ENCODE measurements around the gene KIF24.
A peak's percentile ranks its signal among the peaks of the same experiment; 100 is the strongest.
"Not testable (repeated sequence)": the region's sequence is repeated elsewhere in the genome, so short reads cannot be mapped to it uniquely, and the experiment has no call there.

Gene KIF24

GRCh38 chr9:34318163-34318790 is 10.8 kb downstream of the KIF24 start:
- no peaks in the 10 kb centered on the region for H3K27me3 ChIP-seq (replicated peaks; ENCODE audit: control insufficient read depth, insufficient read depth, low read length)
- H3K4me3 ChIP-seq (ENCODE audit: low read length), result no peak overlapping the region
- DNase-seq (ENCODE audit: low read depth), result no peak
- H3K4me1 ChIP-seq (ENCODE audit: control insufficient read depth, insufficient read depth, low read length), result peaks cover 5% of the 10 kb centered on the region
- no peaks in the 10 kb centered on the region for H3K36me3 ChIP-seq (ENCODE audit: control insufficient read depth, insufficient read depth, low read length, severe bottlenecking)
- H3K9me3 ChIP-seq (ENCODE audit: control insufficient read depth, low read length), result no peaks in the 10 kb centered on the region
- H3K9ac ChIP-seq (ENCODE audit: low read length), result no peak overlapping the region

DNA sequence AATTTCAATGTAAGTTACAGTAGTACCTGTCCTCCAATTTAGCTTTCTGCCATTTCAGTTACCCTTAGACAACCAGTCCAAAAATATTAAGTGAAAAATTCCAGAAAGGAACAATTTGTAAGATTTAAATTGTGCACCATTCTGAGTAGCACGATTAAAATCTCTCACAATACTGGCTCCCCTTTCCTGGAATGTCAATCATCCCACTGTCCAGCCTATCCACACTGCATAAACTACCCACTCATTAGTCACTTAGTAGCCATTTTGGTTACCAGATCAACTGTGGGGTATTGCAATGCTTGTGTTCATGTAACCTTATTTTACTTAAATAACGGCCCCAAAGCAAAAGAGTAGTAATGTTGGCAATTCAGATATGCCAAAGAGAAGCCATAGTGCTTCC is 11.6 kb downstream of the KIF24 start:
- Histone ChIP-seq H3K4me3 (ENCODE audit: low read length) (no peak overlapping the region), H3K4me1 (ENCODE audit: control insufficient read depth, insufficient read depth, low read length) (no peaks in the 10 kb centered on the region), H3K27me3 (replicated peaks; ENCODE audit: control insufficient read depth, insufficient read depth, low read length) (no peaks in the 10 kb centered on the region), H3K9ac (ENCODE audit: low read length) (no peak overlapping the region), H3K36me3 (ENCODE audit: control insufficient read depth, insufficient read depth, low read length, severe bottlenecking) (no peaks in the 10 kb centered on the region), H3K9me3 (ENCODE audit: control insufficient read depth, low read length) (no peaks in the 10 kb centered on the region)
- no peak for DNase-seq (ENCODE audit: low read depth)

GRCh38 chr9:34311499-34312185 is 17.4 kb downstream of the KIF24 start:
- H3K9ac ChIP-seq (ENCODE audit: low read length), result no peak overlapping the region
- H3K4me3 ChIP-seq (ENCODE audit: low read length), result no peak overlapping the region
- DNase-seq (ENCODE audit: low read depth), result no peak

GRCh38 chr9:34310215-34310614 is 18.9 kb downstream of the KIF24 start:
- Histone ChIP-seq H3K4me3 (ENCODE audit: low read length) (no peak overlapping the region), H3K36me3 (ENCODE audit: control insufficient read depth, insufficient read depth, low read length, severe bottlenecking) (no peaks in the 10 kb centered on the region), H3K9me3 (ENCODE audit: control insufficient read depth, low read length) (no peaks in the 10 kb centered on the region), H3K9ac (ENCODE audit: low read length) (no peak overlapping the region), H3K4me1 (ENCODE audit: control insufficient read depth, insufficient read depth, low read length) (no peaks in the 10 kb centered on the region), H3K27me3 (replicated peaks; ENCODE audit: control insufficient read depth, insufficient read depth, low read length) (no peaks in the 10 kb centered on the region)
- DNase-seq (ENCODE audit: low read depth), result peak; percentile 52

More at GRCh38 chr9:34311499-34312185, 17.4 kb downstream of the KIF24 start:
- Histone ChIP-seq H3K9me3 (ENCODE audit: control insufficient read depth, low read length) (no peaks in the 10 kb centered on the region), H3K27me3 (replicated peaks; ENCODE audit: control insufficient read depth, insufficient read depth, low read length) (no peaks in the 10 kb centered on the region), H3K4me1 (ENCODE audit: control insufficient read depth, insufficient read depth, low read length) (no peaks in the 10 kb centered on the region), H3K36me3 (ENCODE audit: control insufficient read depth, insufficient read depth, low read length, severe bottlenecking) (no peaks in the 10 kb centered on the region)

DNA sequence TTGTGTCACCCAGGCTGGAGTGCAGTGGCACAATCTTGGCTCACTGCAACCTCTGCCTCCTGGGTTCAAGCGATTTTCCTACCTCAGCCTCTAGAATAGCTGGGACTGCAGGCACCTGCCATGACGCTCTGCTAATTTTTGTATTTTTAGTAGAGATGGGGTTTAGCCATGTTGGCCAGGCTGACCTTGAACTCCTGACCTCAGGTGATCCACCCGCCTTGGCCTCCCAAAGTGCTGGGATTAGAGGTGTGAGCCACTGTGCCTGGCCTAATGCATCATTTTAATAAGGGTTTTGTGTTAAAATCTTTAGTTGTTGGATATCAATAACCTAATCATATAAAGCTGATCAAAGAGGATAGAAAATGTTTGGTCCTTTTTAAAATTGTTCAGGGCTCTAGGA is 20.8 kb downstream of the KIF24 start:
- H3K27me3 ChIP-seq (replicated peaks; ENCODE audit: control insufficient read depth, insufficient read depth, low read length); H3K4me1 ChIP-seq (ENCODE audit: control insufficient read depth, insufficient read depth, low read length); H3K9ac ChIP-seq (ENCODE audit: low read length); DNase-seq (ENCODE audit: low read depth); H3K9me3 ChIP-seq (ENCODE audit: control insufficient read depth, low read length); H3K36me3 ChIP-seq (ENCODE audit: control insufficient read depth, insufficient read depth, low read length, severe bottlenecking); H3K4me3 ChIP-seq (ENCODE audit: low read length): not testable (repeated sequence)

GRCh38 chr9:34301064-34301463 is 28.0 kb downstream of the KIF24 start:
- H3K36me3 ChIP-seq (ENCODE audit: control insufficient read depth, insufficient read depth, low read length, severe bottlenecking); DNase-seq (ENCODE audit: low read depth); H3K27me3 ChIP-seq (replicated peaks; ENCODE audit: control insufficient read depth, insufficient read depth, low read length); H3K4me3 ChIP-seq (ENCODE audit: low read length); H3K4me1 ChIP-seq (ENCODE audit: control insufficient read depth, insufficient read depth, low read length); H3K9ac ChIP-seq (ENCODE audit: low read length); H3K9me3 ChIP-seq (ENCODE audit: control insufficient read depth, low read length): not testable (repeated sequence)

- no peak overlapping the region for H3K9ac ChIP-seq (ENCODE audit: low read length)
- DNase-seq (ENCODE audit: low read depth), result no peak
- H3K4me1 ChIP-seq (ENCODE audit: control insufficient read depth, insufficient read depth, low read length), result no peaks in the 10 kb centered on the region
- no peaks in the 10 kb centered on the region for H3K27me3 ChIP-seq (replicated peaks; ENCODE audit: control insufficient read depth, insufficient read depth, low read length)
- no peak overlapping the region for H3K4me3 ChIP-seq (ENCODE audit: low read length)
- H3K9me3 ChIP-seq (ENCODE audit: control insufficient read depth, low read length), result no peaks in the 10 kb centered on the region
- H3K36me3 ChIP-seq (ENCODE audit: control insufficient read depth, insufficient read depth, low read length, severe bottlenecking), result no peaks in the 10 kb centered on the region
Measured at GRCh38 chr9:34292552-34292951, 36.5 kb downstream of the KIF24 start.

- H3K36me3 ChIP-seq (ENCODE audit: control insufficient read depth, insufficient read depth, low read length, severe bottlenecking), result no peaks in the 10 kb centered on the region
- no peaks in the 10 kb centered on the region for H3K4me1 ChIP-seq (ENCODE audit: control insufficient read depth, insufficient read depth, low read length)
- DNase-seq (ENCODE audit: low read depth), result no peak
- H3K9me3 ChIP-seq (ENCODE audit: control insufficient read depth, low read length), result no peaks in the 10 kb centered on the region
- H3K27me3 ChIP-seq (replicated peaks; ENCODE audit: control insufficient read depth, insufficient read depth, low read length), result no peaks in the 10 kb centered on the region
- no peak overlapping the region for H3K4me3 ChIP-seq (ENCODE audit: low read length)
- H3K9ac ChIP-seq (ENCODE audit: low read length), result no peak overlapping the region
Measured at GRCh38 chr9:34291423-34291822, 37.6 kb downstream of the KIF24 start.

DNA sequence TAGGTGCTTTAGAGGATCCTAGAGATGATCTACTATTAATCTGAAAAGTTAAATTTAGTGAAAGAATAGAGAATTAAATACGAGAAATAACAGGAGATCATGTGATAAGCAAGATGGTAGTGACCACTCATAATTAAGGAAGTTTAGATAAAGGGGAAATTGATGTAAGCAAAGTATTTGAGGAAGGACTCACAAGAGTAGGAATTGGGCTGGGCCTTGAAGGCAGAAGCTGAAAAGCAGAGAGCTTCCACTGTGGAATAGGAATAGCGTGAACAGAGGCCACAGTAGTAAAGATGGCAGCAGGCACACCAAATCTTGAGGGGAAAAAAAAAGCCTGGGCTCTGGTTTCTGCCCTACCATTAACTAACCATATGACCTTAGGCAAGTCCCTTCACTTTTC is 38.0 kb downstream of the KIF24 start:
- Histone ChIP-seq H3K4me1 (ENCODE audit: control insufficient read depth, insufficient read depth, low read length) (no peaks in the 10 kb centered on the region), H3K9me3 (ENCODE audit: control insufficient read depth, low read length) (no peaks in the 10 kb centered on the region), H3K4me3 (ENCODE audit: low read length) (no peak overlapping the region), H3K36me3 (ENCODE audit: control insufficient read depth, insufficient read depth, low read length, severe bottlenecking) (no peaks in the 10 kb centered on the region), H3K9ac (ENCODE audit: low read length) (no peak overlapping the region), H3K27me3 (replicated peaks; ENCODE audit: control insufficient read depth, insufficient read depth, low read length) (no peaks in the 10 kb centered on the region)
- no peak for DNase-seq (ENCODE audit: low read depth)

- Histone ChIP-seq H3K36me3 (ENCODE audit: control insufficient read depth, insufficient read depth, low read length, severe bottlenecking) (no peaks in the 10 kb centered on the region), H3K27me3 (replicated peaks; ENCODE audit: control insufficient read depth, insufficient read depth, low read length) (no peaks in the 10 kb centered on the region), H3K4me3 (ENCODE audit: low read length) (no peak overlapping the region), H3K4me1 (ENCODE audit: control insufficient read depth, insufficient read depth, low read length) (no peaks in the 10 kb centered on the region), H3K9ac (ENCODE audit: low read length) (no peak overlapping the region), H3K9me3 (ENCODE audit: control insufficient read depth, low read length) (no peaks in the 10 kb centered on the region)
- DNase-seq (ENCODE audit: low read depth), result no peak
Measured at GRCh38 chr9:34289159-34289558, 39.9 kb downstream of the KIF24 start.

GRCh38 chr9:34282096-34282495 is 47.0 kb downstream of the KIF24 start:
- Histone ChIP-seq H3K9me3 (ENCODE audit: control insufficient read depth, low read length) (no peaks in the 10 kb centered on the region), H3K4me3 (ENCODE audit: low read length) (no peak overlapping the region), H3K9ac (ENCODE audit: low read length) (no peak overlapping the region), H3K36me3 (ENCODE audit: control insufficient read depth, insufficient read depth, low read length, severe bottlenecking) (no peaks in the 10 kb centered on the region), H3K27me3 (replicated peaks; ENCODE audit: control insufficient read depth, insufficient read depth, low read length) (no peaks in the 10 kb centered on the region), H3K4me1 (ENCODE audit: control insufficient read depth, insufficient read depth, low read length) (peaks cover 12% of the 10 kb centered on the region)
- DNase-seq (ENCODE audit: low read depth), result peak; percentile 7

- no peaks in the 10 kb centered on the region for H3K36me3 ChIP-seq (ENCODE audit: control insufficient read depth, insufficient read depth, low read length, severe bottlenecking)
- DNase-seq (ENCODE audit: low read depth), result no peak
Measured at GRCh38 chr9:34279411-34279810, 49.7 kb downstream of the KIF24 start.

More at GRCh38 chr9:34279411-34279810, 49.7 kb downstream of the KIF24 start:
- H3K4me1 ChIP-seq (ENCODE audit: control insufficient read depth, insufficient read depth, low read length), result peaks cover 12% of the 10 kb centered on the region
- H3K9ac ChIP-seq (ENCODE audit: low read length), result no peak overlapping the region
- no peaks in the 10 kb centered on the region for H3K27me3 ChIP-seq (replicated peaks; ENCODE audit: control insufficient read depth, insufficient read depth, low read length)
- no peaks in the 10 kb centered on the region for H3K9me3 ChIP-seq (ENCODE audit: control insufficient read depth, low read length)
- no peak overlapping the region for H3K4me3 ChIP-seq (ENCODE audit: low read length)

All from adipocyte (in vitro differentiated cells).